Naive thymus-derived CD4-positive, alpha-beta T cell (primary cell): ENCODE data around the gene TAF5. TPM values are rescaled to one million over a fixed set of nuclear protein-coding genes. Genes with fewer than 3 reads are reported as not detected.

Experiments
- ATAC-seq: fragments of 150-1000 bp; cut with Tn5 transposase; 2 replicates; pipeline ENCODE4 v1.10.0; 2021; ENCODE audit warnings: mild to moderate bottlenecking, moderate library complexity
- CTCF ChIA-PET: fragments of 350-600 bp; sonication (Branson Sonifier 250); formaldehyde crosslinking; loops from one replicate; lab custom pipeline; 2021; ENCODE audit warnings: antibody characterized with exemption; lab: Charles Lee
- POLR2A ChIA-PET: fragments of 350-600 bp; sonication (Branson Sonifier 250); formaldehyde crosslinking; loops from one replicate; lab custom pipeline; 2021; ENCODE audit warnings: antibody characterized with exemption, inconsistent platforms; lab: Charles Lee
- DNase-seq, 9 donors: peaks; one replicate each; pipeline versions ENCODE4 v3.0.0 to v3.0.0-alpha.2; 2020 to 2022; ENCODE audit warnings: mixed read lengths in 1 of 9
- H3K27ac ChIP-seq: one replicate; pipeline ENCODE4 v1.7.0; 2013; ENCODE audit warnings: mild to moderate bottlenecking, low read depth, low read length, moderate library complexity
- H3K27me3 ChIP-seq, 2 donors: one replicate each; pipeline ENCODE4 v1.7.0; 2013; ENCODE audit warnings: low read length in 2 of 2, mild to moderate bottlenecking in 2 of 2, moderate library complexity in 2 of 2; ENCODE audit not compliant: control insufficient read depth in 2 of 2, insufficient read depth in 2 of 2
- H3K36me3 ChIP-seq, 3 experiments: 1 replicate in 2 of 3; 2 replicates in 1 of 3; pipeline ENCODE4 v1.7.0; 2013; ENCODE audit warnings: low read length in 3 of 3, mild to moderate bottlenecking in 3 of 3, moderate library complexity in 1 of 3; ENCODE audit not compliant: insufficient read depth in 3 of 3, control insufficient read depth in 2 of 3
- H3K4me1 ChIP-seq, 2 donors: one replicate each; pipeline ENCODE4 v1.7.0; 2013; ENCODE audit warnings: low read length in 2 of 2, mild to moderate bottlenecking in 2 of 2, moderate library complexity in 1 of 2; ENCODE audit not compliant: control insufficient read depth in 2 of 2, insufficient read depth in 2 of 2
- H3K4me3 ChIP-seq: 2 replicates; pipeline ENCODE4 v1.7.0; 2013; ENCODE audit warnings: mild to moderate bottlenecking, low read length
- H3K9me3 ChIP-seq, 3 experiments: 1 replicate in 2 of 3; 2 replicates in 1 of 3; pipeline ENCODE4 v1.7.0; 2013; ENCODE audit warnings: low read length in 3 of 3; ENCODE audit not compliant: control insufficient read depth in 2 of 3
- H3K27ac Mint-ChIP-seq, 9 donors: one replicate each; pipeline ENCODE4 v1.8.0; 2020 to 2022; ENCODE audit warnings: mixed read lengths in 9 of 9, mild to moderate bottlenecking in 8 of 9, moderate library complexity in 5 of 9, inconsistent platforms in 2 of 9
- H3K27me3 Mint-ChIP-seq, 5 donors: one replicate each; pipeline ENCODE4 v1.8.0; 2021 to 2022; ENCODE audit warnings: mixed read lengths in 5 of 5, mild to moderate bottlenecking in 1 of 5
- H3K36me3 Mint-ChIP-seq, 5 donors: one replicate each; pipeline ENCODE4 v1.8.0; 2020 to 2022; ENCODE audit warnings: mixed read lengths in 5 of 5, mild to moderate bottlenecking in 3 of 5, inconsistent platforms in 1 of 5
- H3K4me1 Mint-ChIP-seq, 7 donors: one replicate each; pipeline ENCODE4 v1.8.0; 2020 to 2022; ENCODE audit warnings: mixed read lengths in 7 of 7, mild to moderate bottlenecking in 3 of 7, inconsistent platforms in 1 of 7
- H3K4me3 Mint-ChIP-seq, 10 donors: one replicate each; pipeline ENCODE4 v1.8.0; 2020 to 2022; ENCODE audit warnings: mild to moderate bottlenecking in 10 of 10, mixed read lengths in 10 of 10, moderate library complexity in 6 of 10, inconsistent platforms in 2 of 10
- H3K9me3 Mint-ChIP-seq, 11 donors: one replicate each; pipeline ENCODE4 v1.8.0; 2020 to 2022; ENCODE audit warnings: mixed read lengths in 11 of 11, mild to moderate bottlenecking in 4 of 11, inconsistent platforms in 1 of 11, moderate library complexity in 1 of 11
- intact Hi-C, 2 donors: fragments of 100-400 bp; cut with micrococcal nuclease; formaldehyde crosslinking; loops; one replicate each; pipeline ENCODE4 v1.15.1; 2023
- polyA plus RNA-seq, 2 donors: library from polyadenylated mRNA; unstranded; fragments of 300-500 nt; fragmentation: Illumina TruSeq; gene quantifications; one replicate each; pipeline ENCODE4 v1.2.3, GENCODE V29; 2021
- total RNA-seq, 6 experiments: library from RNA in 5 of 6; stranded (reverse) in 5 of 6; gene quantifications; 1 replicate in 5 of 6; 2 replicates in 1 of 6; pipeline ENCODE4 v1.2.3 and lab custom pipeline; 2021 to 2026

The TAF5 gene
- total and polyA plus RNA-seq, 7 experiments from 2014 or later = 2.4 to 8.9 (median 6.4) TPM

DNA sequence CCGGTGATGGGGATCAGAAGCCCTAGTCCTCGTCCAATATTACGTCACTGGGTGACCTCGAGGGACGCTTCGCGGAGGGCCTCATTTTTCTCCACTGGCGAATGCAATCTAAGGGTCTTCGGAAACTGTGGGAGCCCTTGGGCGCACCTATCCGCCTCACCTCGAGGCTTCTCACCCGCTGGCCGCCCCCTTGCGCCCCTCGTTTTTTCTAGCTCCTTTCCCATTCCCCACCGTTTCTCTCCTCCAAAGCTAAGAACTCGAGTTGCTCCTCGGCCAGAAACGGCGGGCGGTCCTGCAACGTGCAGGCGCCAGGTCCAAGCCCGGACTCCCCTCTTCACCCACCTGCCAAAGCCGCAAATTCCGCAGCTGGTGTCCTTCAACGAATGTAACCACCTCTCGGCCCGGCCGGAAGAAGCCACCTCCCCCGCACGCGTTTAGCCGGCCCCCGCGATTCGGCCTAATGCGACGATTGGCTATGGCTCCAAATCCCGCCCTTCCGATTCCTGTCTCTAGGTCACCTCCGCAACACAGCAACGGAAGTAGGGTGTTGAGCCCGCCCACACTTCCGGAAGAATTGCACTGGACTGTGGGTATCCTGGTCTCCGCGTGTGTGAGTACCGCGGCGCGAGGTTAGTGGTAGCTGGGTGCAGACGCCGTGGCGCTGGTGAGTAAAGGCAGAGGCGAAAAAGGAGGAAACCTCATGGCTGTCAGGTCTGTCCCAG, 28.5 kb downstream of the TAF5 start, which contains the start of the genes ATP5MK and PDCD11:
Gene ATP5MK (minus strand): TSS at position 409 of the 722 bp plus-strand sequence. CDS start 4,018 bp downstream, outside the sequence.
Gene PDCD11 (plus strand): TSS at position 560 of the 722 bp plus-strand sequence. CDS start 1,801 bp downstream, outside the sequence.
- peak within 1 kb of the TSS; percentile 89 to 97 (median 96) for H3K27ac Mint-ChIP-seq

DNA sequence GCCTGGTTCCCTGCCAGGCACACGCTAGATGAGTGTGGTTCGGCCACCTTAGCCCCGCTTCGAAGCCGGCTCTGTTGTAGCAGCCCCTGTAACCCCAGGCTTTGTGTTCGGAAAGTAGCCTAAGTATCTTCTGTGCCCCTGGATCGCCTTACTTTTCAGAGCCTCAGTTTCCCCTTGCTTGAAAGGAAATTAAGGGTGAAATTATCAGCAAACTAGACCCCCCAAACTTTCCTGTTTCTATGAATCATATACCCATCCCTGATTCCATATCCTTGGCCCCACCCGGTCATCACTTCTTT, 29.0 kb downstream of the TAF5 start:
- Mint-ChIP-seq H3K4me3 (peak overlapping the region; percentile 91 to 99 (median 99)), H3K27me3 (no peaks in the 10 kb centered on the region), H3K36me3 (peaks cover 0 to 22% (median 9%) of the 10 kb centered on the region in 5 donors), H3K9me3 (no peaks in the 10 kb centered on the region), H3K27ac (peak overlapping the region; percentile 89 to 97 (median 96)), H3K4me1 (peaks cover 42 to 68% (median 62%) of the 10 kb centered on the region in 7 donors)
- H3K4me3 ChIP-seq = peak overlapping the region; percentile 91
- H3K9me3 ChIP-seq = no peaks in the 10 kb centered on the region
- POLR2A ChIA-PET = interaction anchor here (0.6 to 3.5 kb wide), 3 partner anchors 10 to 479 kb away, joined by 4 to 24 read pairs (median 11); partner anchors contain the start of genes CNNM2 and TAF5
- no peaks in the 10 kb centered on the region for H3K27me3 ChIP-seq
- CTCF ChIA-PET = interaction anchor here (0.6 kb wide), 1 partner anchor 751 kb away, joined by 7 read pairs; no protein-coding TSS in a partner anchor
- intact Hi-C loops = loop anchor here (1.0 to 10.0 kb wide), 6 partner anchors 28 to 894 kb away; partner anchors contain the start of genes CNNM2 (in 2 of the 2), PCGF6 (in 2 of the 2), ACTR1A (in 1 of the 2) and BORCS7 (in 1 of the 2)
- DNase-seq = no peak
- peak overlapping the region; percentile 87 for H3K27ac ChIP-seq
- ATAC-seq = no peak
- H3K36me3 ChIP-seq = peaks cover 6 to 41% (median 17%) of the 10 kb centered on the region in 3 experiments
- H3K4me1 ChIP-seq = peaks cover 25 to 33% of the 10 kb centered on the region in 2 donors

More for the DNA sequence above, 28.5 kb downstream of the TAF5 start, which contains the start of the genes ATP5MK and PDCD11:
- Histone ChIP-seq H3K9me3 (no peaks in the 10 kb centered on the region), H3K27ac (peak within 1 kb of the TSS; percentile 87), H3K4me1 (peaks cover 25 to 33% of the 10 kb centered on the region in 2 donors), H3K36me3 (peaks cover 6 to 43% (median 14%) of the 10 kb centered on the region in 3 experiments), H3K4me3 (peak within 1 kb of the TSS; percentile 91), H3K27me3 (no peaks in the 10 kb centered on the region)
- peak; percentile 100 for ATAC-seq
- DNase-seq = peak; percentile 75 to 93 (median 91)
- intact Hi-C loops = loop anchor here (1.0 to 10.0 kb wide), 6 partner anchors 28 to 894 kb away; partner anchors contain the start of genes CNNM2 (in 2 of the 2), PCGF6 (in 2 of the 2), ACTR1A (in 1 of the 2) and BORCS7 (in 1 of the 2)
- POLR2A ChIA-PET = interaction anchor here (0.5 to 3.5 kb wide), 8 partner anchors 9 to 801 kb away, joined by 3 to 24 read pairs (median 3); partner anchors contain the start of genes CNNM2 and TAF5
- CTCF ChIA-PET = interaction anchor here (0.6 kb wide), 1 partner anchor 751 kb away, joined by 7 read pairs; no protein-coding TSS in a partner anchor
- no peaks in the 10 kb centered on the region for H3K9me3 Mint-ChIP-seq
- H3K36me3 Mint-ChIP-seq = peaks cover 0 to 22% (median 9%) of the 10 kb centered on the region in 5 donors
- H3K4me3 Mint-ChIP-seq = peak within 1 kb of the TSS; percentile 91 to 99 (median 99)
- H3K27me3 Mint-ChIP-seq = no peaks in the 10 kb centered on the region
- peaks cover 42 to 68% (median 62%) of the 10 kb centered on the region in 7 donors for H3K4me1 Mint-ChIP-seq

DNA sequence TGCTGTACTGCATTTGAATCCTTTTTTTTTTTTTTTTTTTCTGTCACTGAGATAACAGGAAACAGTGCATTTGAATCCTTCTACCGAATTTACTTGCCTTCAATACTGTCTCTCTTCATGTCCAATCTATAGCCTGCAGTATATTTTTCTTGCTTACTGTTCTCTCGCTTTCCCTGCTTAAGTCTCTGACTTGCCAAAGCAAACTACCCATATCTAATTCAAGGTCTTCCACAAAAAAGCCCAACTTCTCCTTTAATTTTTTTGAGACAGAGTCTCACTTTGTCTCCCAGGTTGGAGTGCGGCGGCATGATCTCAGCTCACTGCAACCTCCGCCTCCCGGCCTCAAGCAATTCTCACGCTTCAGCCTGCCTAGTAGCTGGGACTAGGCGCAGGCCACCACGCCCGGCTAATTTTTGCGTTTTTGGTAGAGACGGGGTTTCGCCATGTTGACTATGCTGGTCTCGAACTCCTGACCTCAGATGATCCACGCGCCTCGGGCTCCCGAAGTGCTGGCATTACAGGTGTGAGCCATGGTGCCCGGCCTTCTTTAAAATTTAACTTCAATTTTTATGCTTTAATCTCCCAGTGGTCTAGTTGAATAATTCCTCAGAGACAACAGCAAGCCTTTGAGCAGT, 29.5 kb downstream of the TAF5 start:
- Histone ChIP-seq H3K4me3 (peak overlapping the region; percentile 91), H3K27me3 (no peaks in the 10 kb centered on the region), H3K4me1 (peaks cover 25 to 33% of the 10 kb centered on the region in 2 donors), H3K27ac (peak overlapping the region; percentile 87), H3K36me3 (peaks cover 6 to 42% (median 21%) of the 10 kb centered on the region in 3 experiments), H3K9me3 (no peaks in the 10 kb centered on the region)
- ChIA-PET POLR2A (interaction anchor here (0.6 to 3.5 kb wide), 3 partner anchors 10 to 479 kb away, joined by 4 to 24 read pairs (median 11); partner anchors contain the start of genes CNNM2 and TAF5), CTCF (interaction anchor here (0.6 kb wide), 1 partner anchor 95 kb away, joined by 3 read pairs; no protein-coding TSS in a partner anchor)
- intact Hi-C loops = loop anchor here in 1 of 2 donors (10.0 kb wide), 1 partner anchor 867 kb away; the partner anchor contains the start of gene GSTO2
- H3K4me1 Mint-ChIP-seq = peaks cover 42 to 68% (median 62%) of the 10 kb centered on the region in 7 donors
- peaks cover 0 to 22% (median 9%) of the 10 kb centered on the region in 5 donors for H3K36me3 Mint-ChIP-seq
- ATAC-seq (no peak), DNase-seq (peak in 1 of 9 donors; percentile 2)
- H3K9me3 Mint-ChIP-seq = no peaks in the 10 kb centered on the region
- H3K27me3 Mint-ChIP-seq = no peaks in the 10 kb centered on the region
- H3K27ac Mint-ChIP-seq = peak overlapping the region; percentile 89 to 97 (median 96)
- H3K4me3 Mint-ChIP-seq = peak overlapping the region; percentile 91 to 99 (median 99)

DNA sequence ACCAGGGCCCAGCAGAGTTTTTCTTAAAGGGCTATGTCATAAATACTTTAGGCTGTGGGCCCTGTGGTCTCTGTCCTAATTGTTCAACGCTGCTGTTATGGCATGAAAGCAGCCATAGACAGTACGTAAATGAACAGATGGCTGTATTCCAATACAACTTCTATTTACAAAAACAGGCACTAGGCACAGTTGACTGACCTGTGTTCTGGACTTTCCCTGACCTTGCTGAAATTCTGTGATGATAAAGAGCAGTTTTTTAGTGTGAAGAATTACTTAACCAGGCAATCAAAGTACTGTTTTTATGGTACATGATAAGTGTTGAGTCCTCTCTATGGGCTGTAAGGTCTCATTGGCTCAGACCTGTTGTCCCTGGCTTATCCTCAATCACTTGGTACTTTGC, 45.8 kb downstream of the TAF5 start:
- CTCF ChIA-PET = interaction anchor here (7.0 kb wide), 1 partner anchor 72 kb away, joined by 99 read pairs; no protein-coding TSS in a partner anchor
- Histone ChIP-seq H3K36me3 (peaks cover 35 to 86% (median 38%) of the 10 kb centered on the region in 3 experiments), H3K4me3 (no peak overlapping the region), H3K9me3 (no peaks in the 10 kb centered on the region), H3K4me1 (no peaks in the 10 kb centered on the region), H3K27me3 (no peaks in the 10 kb centered on the region), H3K27ac (no peak overlapping the region)
- Mint-ChIP-seq H3K9me3 (no peaks in the 10 kb centered on the region), H3K27ac (no peak overlapping the region), H3K27me3 (no peaks in the 10 kb centered on the region), H3K4me3 (no peak overlapping the region), H3K36me3 (peaks cover 28 to 59% (median 46%) of the 10 kb centered on the region in 5 donors), H3K4me1 (peaks cover 0 to 6% (median 0%) of the 10 kb centered on the region in 7 donors)
- DNase-seq = no peak
- intact Hi-C loops = no loop called here
- POLR2A ChIA-PET = interaction anchor here (1.0 kb wide), 1 partner anchor 46 kb away, joined by 4 read pairs; no protein-coding TSS in a partner anchor
- ATAC-seq = no peak

DNA sequence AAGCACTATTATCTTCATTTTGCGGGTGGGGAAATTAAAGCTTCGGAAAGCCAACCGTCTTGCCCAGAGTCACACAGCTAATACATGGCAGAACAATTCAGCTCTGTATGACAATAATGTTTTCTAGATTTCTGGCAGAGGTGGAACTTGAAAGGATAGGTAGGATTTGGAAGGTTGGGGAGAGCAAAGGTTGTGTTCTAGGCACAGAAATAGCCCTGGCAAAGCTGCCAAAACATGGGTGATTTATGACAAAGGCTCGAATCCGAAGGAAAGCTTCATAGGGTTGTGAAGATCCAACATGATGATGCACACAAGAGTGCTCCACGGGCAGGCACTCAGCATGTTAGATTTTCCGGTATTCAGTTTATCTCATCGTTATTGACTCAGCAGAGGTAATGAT, 47.8 kb downstream of the TAF5 start:
- ChIA-PET POLR2A (interaction anchor here (0.5 to 0.9 kb wide), 2 partner anchors 70 to 73 kb away, joined by 3 to 4 read pairs; no protein-coding TSS in a partner anchor), CTCF (interaction anchor here (0.6 to 7.0 kb wide), 11 partner anchors 15 to 78 kb away, joined by 3 to 99 read pairs (median 4); partner anchors contain the start of genes CALHM2, CALHM3 and NEURL1)
- Mint-ChIP-seq H3K9me3 (no peaks in the 10 kb centered on the region), H3K27me3 (no peaks in the 10 kb centered on the region), H3K27ac (no peak overlapping the region), H3K36me3 (peaks cover 24 to 64% (median 46%) of the 10 kb centered on the region in 5 donors), H3K4me1 (peaks cover 0 to 6% (median 0%) of the 10 kb centered on the region in 7 donors), H3K4me3 (no peak overlapping the region)
- ATAC-seq = no peak
- peaks cover 48 to 91% (median 49%) of the 10 kb centered on the region in 3 experiments for H3K36me3 ChIP-seq
- intact Hi-C loops = loop anchor here in 1 of 2 donors (5.0 kb wide), 1 partner anchor 37 kb away; the partner anchor contains the start of gene CALHM2
- no peak for DNase-seq
- H3K4me1 ChIP-seq = no peaks in the 10 kb centered on the region
- H3K27ac ChIP-seq = no peak overlapping the region
- H3K9me3 ChIP-seq = no peaks in the 10 kb centered on the region
- H3K27me3 ChIP-seq = no peaks in the 10 kb centered on the region
- H3K4me3 ChIP-seq = no peak overlapping the region
